ENCODE results near the gene NAV2. TPM values are rescaled to one million over a fixed set of nuclear protein-coding genes. Genes with fewer than 3 reads are reported as not detected.

Gene NAV2
- total RNA-seq, 2 experiments from 2014 or later: 0.23 to 0.36 TPM

DNA sequence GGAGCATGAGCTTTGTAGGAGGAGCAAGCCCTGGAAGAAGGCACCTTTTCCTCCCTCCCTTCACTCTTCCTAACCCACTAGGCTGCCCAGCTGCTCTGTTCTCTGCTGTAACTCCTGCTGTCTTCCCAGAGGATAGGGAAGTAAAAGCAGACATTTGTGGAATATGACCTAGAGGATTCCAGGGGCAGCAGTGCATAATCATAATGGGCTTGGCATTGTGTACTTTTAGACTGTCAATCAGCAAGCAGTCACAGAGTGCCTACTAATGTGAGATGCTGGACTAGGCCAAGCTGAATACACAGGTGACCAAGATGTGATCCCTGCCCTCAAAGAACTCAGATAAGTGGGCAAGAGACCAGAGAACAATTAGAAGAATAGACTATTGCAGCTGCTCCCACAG, 133.0 kb downstream of the NAV2 start:
- H3K27me3 Mint-ChIP-seq: peaks cover 8% of the 10 kb centered on the region
- H3K4me1 Mint-ChIP-seq (ENCODE audit: low read depth): no peaks in the 10 kb centered on the region
- no peaks in the 10 kb centered on the region for H3K9me3 Mint-ChIP-seq
- H3K27ac Mint-ChIP-seq: no peak overlapping the region
- no peak for DNase-seq
- H3K4me3 Mint-ChIP-seq: no peak overlapping the region
- H3K36me3 Mint-ChIP-seq (ENCODE audit: low read depth): no peaks in the 10 kb centered on the region
- intact Hi-C loops (cut with micrococcal nuclease): no loop called here
- ChIA-PET CTCF (no interaction called here), POLR2A (no interaction called here)
- TF ChIP-seq CTCF (IDR thresholded peaks at IDR 0.05): no peak
- ATAC-seq: no peak

GRCh38 chr11:19846654-19847305, 134.1 kb downstream of the NAV2 start:
- ATAC-seq: no peak
- peaks cover 2% of the 10 kb centered on the region for H3K9me3 Mint-ChIP-seq
- ChIA-PET CTCF (no interaction called here), POLR2A (no interaction called here)
- H3K36me3 Mint-ChIP-seq (ENCODE audit: low read depth): no peaks in the 10 kb centered on the region
- intact Hi-C loops (cut with micrococcal nuclease): no loop called here
- no peak for TF ChIP-seq CTCF (IDR thresholded peaks at IDR 0.05)
- H3K4me3 Mint-ChIP-seq: no peak overlapping the region
- DNase-seq: no peak
- H3K27me3 Mint-ChIP-seq: peaks cover 6% of the 10 kb centered on the region
- H3K27ac Mint-ChIP-seq: no peak overlapping the region
- H3K4me1 Mint-ChIP-seq (ENCODE audit: low read depth): no peaks in the 10 kb centered on the region

DNA sequence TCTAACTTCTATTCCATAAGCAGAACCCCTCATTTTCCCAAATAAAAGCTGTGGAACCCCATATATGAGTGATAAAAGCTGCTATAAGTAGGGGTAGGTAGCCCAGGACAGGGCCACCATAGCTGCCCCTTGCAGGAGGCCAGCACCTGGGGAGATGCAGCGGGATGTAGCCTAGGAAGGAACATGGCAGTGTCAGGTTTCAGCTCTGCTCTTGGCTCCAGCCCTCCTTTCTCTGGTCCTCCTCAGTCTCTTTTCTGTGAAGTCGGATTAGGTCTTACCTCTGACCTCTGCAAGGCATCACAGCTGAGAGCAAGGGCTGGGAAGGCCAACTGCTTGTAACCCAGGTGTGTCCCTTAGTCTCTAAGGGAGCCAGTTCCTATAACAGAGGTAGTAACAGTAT, 135.6 kb downstream of the NAV2 start:
- Mint-ChIP-seq H3K36me3 (ENCODE audit: low read depth) (no peaks in the 10 kb centered on the region), H3K27ac (no peak overlapping the region), H3K27me3 (peaks cover 2% of the 10 kb centered on the region), H3K4me1 (ENCODE audit: low read depth) (no peaks in the 10 kb centered on the region), H3K4me3 (no peak overlapping the region), H3K9me3 (peaks cover 2% of the 10 kb centered on the region)
- ATAC-seq (no peak), DNase-seq (no peak)
- ChIA-PET POLR2A (interaction anchor here (0.6 kb wide), 1 partner anchor 51 kb away, joined by 3 read pairs; no protein-coding TSS in a partner anchor), CTCF (interaction anchor here (1.0 kb wide), 1 partner anchor 9 kb away, joined by 3 read pairs; no protein-coding TSS in a partner anchor)
- no peak for TF ChIP-seq CTCF (IDR thresholded peaks at IDR 0.05)
- intact Hi-C loops (cut with micrococcal nuclease): no loop called here

DNA sequence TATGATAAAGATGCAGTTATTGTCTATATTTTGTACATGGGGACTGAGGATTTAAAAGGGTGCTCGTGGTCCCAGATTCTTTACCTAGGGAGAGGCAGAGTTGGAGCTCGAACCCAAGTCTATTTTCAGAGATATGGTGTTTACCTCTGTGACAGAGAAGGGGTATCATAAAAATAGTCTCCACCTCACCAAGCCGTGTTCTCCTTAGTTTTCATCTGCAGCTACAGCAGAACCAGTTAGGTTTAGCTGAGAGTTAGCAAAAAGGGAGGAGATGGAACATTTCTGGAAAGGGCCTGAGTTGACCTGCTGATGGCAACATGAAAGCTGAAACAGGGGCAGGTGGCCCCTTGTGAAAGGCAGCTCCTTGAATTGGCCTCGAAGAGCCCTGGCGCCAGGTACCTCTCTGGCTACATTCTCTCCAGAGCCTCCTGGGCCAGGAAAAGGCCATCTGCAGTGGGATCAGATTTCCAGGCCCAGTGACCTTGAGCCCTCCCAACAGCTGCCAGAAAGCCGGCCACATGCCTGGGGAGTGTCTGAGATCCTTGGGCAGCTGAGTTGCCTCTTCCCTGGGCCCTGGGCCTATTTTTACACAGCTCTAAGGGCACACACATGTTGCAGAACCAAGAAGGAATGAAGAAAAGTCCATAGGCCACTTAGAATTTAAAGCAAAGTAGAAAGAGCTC, 136.6 kb downstream of the NAV2 start:
- intact Hi-C loops (cut with micrococcal nuclease): no loop called here
- H3K27me3 Mint-ChIP-seq: peaks cover 2% of the 10 kb centered on the region
- DNase-seq: no peak
- peaks cover 2% of the 10 kb centered on the region for H3K9me3 Mint-ChIP-seq
- no peak for TF ChIP-seq CTCF (IDR thresholded peaks at IDR 0.05)
- H3K4me3 Mint-ChIP-seq: no peak overlapping the region
- POLR2A ChIA-PET: no interaction called here
- no peaks in the 10 kb centered on the region for H3K4me1 Mint-ChIP-seq (ENCODE audit: low read depth)
- CTCF ChIA-PET: interaction anchor here (1.2 kb wide), 1 partner anchor 15 kb away, joined by 3 read pairs; no protein-coding TSS in a partner anchor
- no peaks in the 10 kb centered on the region for H3K36me3 Mint-ChIP-seq (ENCODE audit: low read depth)
- ATAC-seq: no peak
- no peak overlapping the region for H3K27ac Mint-ChIP-seq

- ATAC-seq: no peak
- no peak overlapping the region for H3K4me3 Mint-ChIP-seq
- peaks cover 2% of the 10 kb centered on the region for H3K27me3 Mint-ChIP-seq
- H3K27ac Mint-ChIP-seq: no peak overlapping the region
- peaks cover 2% of the 10 kb centered on the region for H3K9me3 Mint-ChIP-seq
- no peaks in the 10 kb centered on the region for H3K36me3 Mint-ChIP-seq (ENCODE audit: low read depth)
- no peak for DNase-seq
- ChIA-PET POLR2A (no interaction called here), CTCF (interaction anchor here (1.2 kb wide), 1 partner anchor 16 kb away, joined by 3 read pairs; no protein-coding TSS in a partner anchor)
- no peak for TF ChIP-seq CTCF (IDR thresholded peaks at IDR 0.05)
- intact Hi-C loops (cut with micrococcal nuclease): no loop called here
- H3K4me1 Mint-ChIP-seq (ENCODE audit: low read depth): no peaks in the 10 kb centered on the region
Measured at GRCh38 chr11:19849947-19850593, 137.4 kb downstream of the NAV2 start.
